ENCODE results near the gene PNPLA2. TPM values are rescaled to one million over a fixed set of nuclear protein-coding genes. Genes with fewer than 3 reads are reported as not detected.

The PNPLA2 gene
- polyA plus RNA-seq, 3 donors: 26.8 to 321 (median 35.0) TPM

- Mint-ChIP-seq H3K9me3 (peaks cover 0 to 2% (median 0%) of the 10 kb centered on the region in 7 donors), H3K4me1 (peaks cover 8% of the 10 kb centered on the region), H3K4me3 (no peak overlapping the region), H3K36me3 (no peaks in the 10 kb centered on the region), H3K27ac (peak overlapping the region in 1 of 7 donors; percentile 66), H3K27me3 (ENCODE audit: low read depth in 3 of 3) (peaks cover under 1 to 5% (median 2%) of the 10 kb centered on the region in 3 donors)
- TF ChIP-seq, protein P1, sequence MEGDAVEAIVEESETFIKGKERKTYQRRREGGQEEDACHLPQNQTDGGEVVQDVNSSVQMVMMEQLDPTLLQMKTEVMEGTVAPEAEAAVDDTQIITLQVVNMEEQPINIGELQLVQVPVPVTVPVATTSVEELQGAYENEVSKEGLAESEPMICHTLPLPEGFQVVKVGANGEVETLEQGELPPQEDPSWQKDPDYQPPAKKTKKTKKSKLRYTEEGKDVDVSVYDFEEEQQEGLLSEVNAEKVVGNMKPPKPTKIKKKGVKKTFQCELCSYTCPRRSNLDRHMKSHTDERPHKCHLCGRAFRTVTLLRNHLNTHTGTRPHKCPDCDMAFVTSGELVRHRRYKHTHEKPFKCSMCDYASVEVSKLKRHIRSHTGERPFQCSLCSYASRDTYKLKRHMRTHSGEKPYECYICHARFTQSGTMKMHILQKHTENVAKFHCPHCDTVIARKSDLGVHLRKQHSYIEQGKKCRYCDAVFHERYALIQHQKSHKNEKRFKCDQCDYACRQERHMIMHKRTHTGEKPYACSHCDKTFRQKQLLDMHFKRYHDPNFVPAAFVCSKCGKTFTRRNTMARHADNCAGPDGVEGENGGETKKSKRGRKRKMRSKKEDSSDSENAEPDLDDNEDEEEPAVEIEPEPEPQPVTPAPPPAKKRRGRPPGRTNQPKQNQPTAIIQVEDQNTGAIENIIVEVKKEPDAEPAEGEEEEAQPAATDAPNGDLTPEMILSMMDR (IDR thresholded peaks at IDR 0.05): no peak
- Histone ChIP-seq H3K9ac (ENCODE audit: insufficient read depth, low read length, poor library complexity, severe bottlenecking) (no peak overlapping the region), H3K4me1 (ENCODE audit: control insufficient read depth in 1 of 2, insufficient read depth in 2 of 2, low read length in 2 of 2) (no peaks in the 10 kb centered on the region), H3K9me3 (replicated peaks in 1 of 2; ENCODE audit: control insufficient read depth in 1 of 2, insufficient read depth in 1 of 2, low read length in 2 of 2) (no peaks in the 10 kb centered on the region), H3K27ac (ENCODE audit: low read depth in 1 of 2, low read length in 2 of 2) (no peak overlapping the region), H3K4me2 (replicated peaks; ENCODE audit: extremely low read depth, low read length, poor library complexity, severe bottlenecking) (no peak overlapping the region), H3K79me2 (ENCODE audit: insufficient read depth, low read length) (no peaks in the 10 kb centered on the region), H3K4me3 (replicated peaks in 1 of 3; ENCODE audit: low read depth in 2 of 3, low read length in 3 of 3) (no peak overlapping the region), H3K36me3 (replicated peaks in 1 of 2; ENCODE audit: control insufficient read depth in 1 of 2, insufficient read depth in 2 of 2, low read length in 2 of 2) (no peaks in the 10 kb centered on the region), H2AFZ (ENCODE audit: insufficient read depth, low read depth, low read length, poor library complexity, severe bottlenecking) (no peak overlapping the region), H3K27me3 (ENCODE audit: control insufficient read depth in 2 of 2, insufficient read depth in 2 of 2, low read length in 2 of 2) (no peaks in the 10 kb centered on the region), H4K20me1 (ENCODE audit: insufficient read depth, low read length) (peaks cover 67% of the 10 kb centered on the region)
- no peak for DNase-seq
- intact Hi-C loops (cut with micrococcal nuclease): no loop called here
- WGBS (ENCODE audit: insufficient coverage): 91% methylated on average over 22 of the region's 27 CpGs
Observed at GRCh38 chr11:858053-858761, 39.5 kb downstream of the PNPLA2 start.

DNA sequence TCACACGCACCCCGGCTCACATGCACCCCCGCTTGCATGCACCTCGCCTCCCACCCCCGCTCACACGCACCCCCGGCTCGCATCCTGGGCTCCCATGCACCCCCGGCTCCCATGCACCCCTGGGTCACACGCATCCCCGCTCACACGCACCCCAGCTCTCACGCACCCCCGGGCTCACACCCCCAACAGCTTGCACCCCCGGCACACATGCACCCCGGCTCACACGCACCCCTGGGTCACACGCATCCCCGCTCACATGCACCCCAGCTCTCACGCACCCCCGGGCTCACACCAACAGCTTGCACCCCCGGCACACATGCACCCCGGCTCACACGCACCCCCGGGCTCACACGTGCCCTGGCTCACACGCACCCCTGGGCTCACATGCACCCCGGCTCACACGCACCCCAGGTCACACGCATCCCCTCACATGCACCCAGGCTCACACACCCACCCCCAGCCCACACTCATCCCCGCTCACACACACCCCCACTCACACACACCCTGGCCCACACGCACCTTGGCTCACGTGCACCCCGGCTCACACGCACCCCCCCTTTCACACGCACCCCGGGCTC, 40.1 kb downstream of the PNPLA2 start:
- H3K9ac ChIP-seq (ENCODE audit: insufficient read depth, low read length, poor library complexity, severe bottlenecking): no peak overlapping the region
- H3K36me3 Mint-ChIP-seq: no peaks in the 10 kb centered on the region
- H3K4me3 Mint-ChIP-seq: no peak overlapping the region
- H3K27ac Mint-ChIP-seq: no peak overlapping the region
- no peaks in the 10 kb centered on the region for H3K4me1 ChIP-seq (ENCODE audit: control insufficient read depth in 1 of 2, insufficient read depth in 2 of 2, low read length in 2 of 2)
- 93% methylated on average over 17 of the region's 37 CpGs for WGBS (ENCODE audit: insufficient coverage)
- TF ChIP-seq, protein P1 (IDR thresholded peaks at IDR 0.05): no peak
- peaks cover 0 to 2% (median 0%) of the 10 kb centered on the region in 7 donors for H3K9me3 Mint-ChIP-seq
- intact Hi-C loops (cut with micrococcal nuclease): no loop called here
- H2AFZ ChIP-seq (ENCODE audit: insufficient read depth, low read depth, low read length, poor library complexity, severe bottlenecking): no peak overlapping the region
- H3K27ac ChIP-seq (ENCODE audit: low read depth in 1 of 2, low read length in 2 of 2): no peak overlapping the region
- no peaks in the 10 kb centered on the region for H3K9me3 ChIP-seq (replicated peaks in 1 of 2; ENCODE audit: control insufficient read depth in 1 of 2, insufficient read depth in 1 of 2, low read length in 2 of 2)
- H3K79me2 ChIP-seq (ENCODE audit: insufficient read depth, low read length): no peaks in the 10 kb centered on the region
- peaks cover 0 to 5% (median 2%) of the 10 kb centered on the region in 3 donors for H3K27me3 Mint-ChIP-seq (ENCODE audit: low read depth in 3 of 3)
- DNase-seq: no peak
- H3K4me3 ChIP-seq (replicated peaks in 1 of 3; ENCODE audit: low read depth in 2 of 3, low read length in 3 of 3): no peak overlapping the region
- no peaks in the 10 kb centered on the region for H3K36me3 ChIP-seq (replicated peaks in 1 of 2; ENCODE audit: control insufficient read depth in 1 of 2, insufficient read depth in 2 of 2, low read length in 2 of 2)
- H3K4me1 Mint-ChIP-seq: peaks cover 8% of the 10 kb centered on the region
- H3K27me3 ChIP-seq (ENCODE audit: control insufficient read depth in 2 of 2, insufficient read depth in 2 of 2, low read length in 2 of 2): no peaks in the 10 kb centered on the region
- no peak overlapping the region for H3K4me2 ChIP-seq (replicated peaks; ENCODE audit: extremely low read depth, low read length, poor library complexity, severe bottlenecking)
- peaks cover 63% of the 10 kb centered on the region for H4K20me1 ChIP-seq (ENCODE audit: insufficient read depth, low read length)
